ENCODE data around the gene CDK4.
"Not testable (repeated sequence)": the region's sequence is repeated elsewhere in the genome, so short reads cannot be mapped to it uniquely, and the experiment has no call there.

Gene CDK4

GRCh38 chr12:57715036-57715748, 36.9 kb downstream of the CDK4 start:
- not testable (repeated sequence) for DNase-seq (ENCODE audit: low read depth in 2 of 2, low spot score in 1 of 2)

GRCh38 chr12:57713209-57713608, 38.9 kb downstream of the CDK4 start:
- no peak for DNase-seq (ENCODE audit: low read depth in 2 of 2, low spot score in 1 of 2)

- DNase-seq (ENCODE audit: low read depth in 2 of 2, low spot score in 1 of 2), result no peak
Observed at GRCh38 chr12:57712701-57713100, 39.4 kb downstream of the CDK4 start.

- DNase-seq (ENCODE audit: low read depth in 2 of 2, low spot score in 1 of 2), result no peak
Observed at GRCh38 chr12:57708296-57708695, 43.8 kb downstream of the CDK4 start.

GRCh38 chr12:57707250-57707649, 44.9 kb downstream of the CDK4 start:
- no peak for DNase-seq (ENCODE audit: low read depth in 2 of 2, low spot score in 1 of 2)

GRCh38 chr12:57700317-57700716, 51.8 kb downstream of the CDK4 start:
- no peak for DNase-seq (ENCODE audit: low read depth in 2 of 2, low spot score in 1 of 2)

GRCh38 chr12:57698414-57698813, 53.7 kb downstream of the CDK4 start:
- no peak for DNase-seq (ENCODE audit: low read depth in 2 of 2, low spot score in 1 of 2)
